ENCODE data around the gene RAB5B. TPM values are rescaled to one million over a fixed set of nuclear protein-coding genes. Genes with fewer than 3 reads are reported as not detected.

RAB5B gene, protein sequence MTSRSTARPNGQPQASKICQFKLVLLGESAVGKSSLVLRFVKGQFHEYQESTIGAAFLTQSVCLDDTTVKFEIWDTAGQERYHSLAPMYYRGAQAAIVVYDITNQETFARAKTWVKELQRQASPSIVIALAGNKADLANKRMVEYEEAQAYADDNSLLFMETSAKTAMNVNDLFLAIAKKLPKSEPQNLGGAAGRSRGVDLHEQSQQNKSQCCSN
- 87.9 and 104 TPM in 2 replicates for total RNA-seq
- 154 and 157 TPM in 2 replicates for polyA plus RNA-seq

DNA sequence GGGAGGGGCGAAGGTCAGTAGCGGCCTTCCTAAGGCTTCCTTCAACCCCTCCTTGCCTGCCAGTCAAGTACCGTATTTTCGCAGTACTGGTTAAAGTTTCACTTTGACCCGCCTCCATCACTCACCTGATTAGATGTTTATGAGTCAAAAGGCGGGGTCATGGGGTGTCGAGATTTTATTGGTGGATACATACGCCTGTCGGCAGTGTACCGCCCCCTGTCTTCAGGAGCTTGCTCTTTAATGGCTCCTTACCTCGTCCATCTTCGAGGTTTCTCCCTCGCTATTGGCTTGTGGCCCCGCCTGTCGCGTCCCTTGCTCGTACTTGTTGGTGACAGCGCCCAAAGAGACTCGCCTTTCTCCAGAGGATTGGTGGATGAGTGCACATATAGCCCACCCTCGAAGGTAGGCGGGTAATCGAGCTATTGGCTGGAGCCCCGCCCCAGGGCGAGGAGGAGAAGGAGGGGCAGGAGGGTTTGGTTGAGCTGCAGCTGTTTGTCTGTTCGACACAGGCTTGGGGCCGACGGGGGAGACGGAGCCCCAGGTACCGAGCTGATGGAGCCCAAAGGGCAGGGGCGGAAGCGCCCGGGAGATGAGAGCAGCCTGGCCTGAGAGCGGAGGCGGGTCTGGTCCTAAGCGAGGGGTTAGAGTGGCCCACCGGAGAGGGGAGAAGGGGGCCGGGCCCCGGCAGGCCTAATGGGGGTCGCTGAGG, at the start of gene RAB5B:
RAB5B (plus strand) TSS at position 480 of the 709 bp plus-strand sequence. CDS start 12,883 bp downstream, outside the sequence.
- no peaks in the 10 kb centered on the region for H3K27me3 ChIP-seq
- no peaks in the 10 kb centered on the region for H3K9me3 ChIP-seq (ENCODE audit: low read depth)
- H3K4me1 ChIP-seq (ENCODE audit: low read depth): peaks cover 10% of the 10 kb centered on the region
- peak; percentile 100 for DNase-seq (ENCODE audit: low read depth in 1 of 2, low spot score in 1 of 2)
- peak within 1 kb of the TSS; percentile 95 for H3K4me3 ChIP-seq
- TF ChIP-seq CTCF (IDR thresholded peaks at IDR 0.05; ENCODE audit: low read depth, low read length): no peak
- peak within 1 kb of the TSS; percentile 98 for H3K27ac ChIP-seq
- no peaks in the 10 kb centered on the region for H3K36me3 ChIP-seq

GRCh38 chr12:55925371-55925770, 48.5 kb upstream of the RAB5B start:
- Histone ChIP-seq H3K4me3 (no peak overlapping the region), H3K4me1 (ENCODE audit: low read depth) (peaks cover 8% of the 10 kb centered on the region), H3K27me3 (no peaks in the 10 kb centered on the region), H3K36me3 (peaks cover 3% of the 10 kb centered on the region), H3K27ac (no peak overlapping the region), H3K9me3 (ENCODE audit: low read depth) (no peaks in the 10 kb centered on the region)
- TF ChIP-seq CTCF (IDR thresholded peaks at IDR 0.05; ENCODE audit: low read depth, low read length): no peak
- DNase-seq (ENCODE audit: low read depth in 1 of 2, low spot score in 1 of 2): no peak

GRCh38 chr12:55925870-55926737, 47.8 kb upstream of the RAB5B start:
- Histone ChIP-seq H3K9me3 (ENCODE audit: low read depth) (no peaks in the 10 kb centered on the region), H3K36me3 (peaks cover 3% of the 10 kb centered on the region), H3K4me1 (ENCODE audit: low read depth) (peaks cover 12% of the 10 kb centered on the region), H3K4me3 (peak overlapping the region; percentile 79), H3K27me3 (no peaks in the 10 kb centered on the region), H3K27ac (peak overlapping the region; percentile 85)
- TF ChIP-seq CTCF (IDR thresholded peaks at IDR 0.05; ENCODE audit: low read depth, low read length): no peak
- no peak for DNase-seq (ENCODE audit: low read depth in 1 of 2, low spot score in 1 of 2)

DNA sequence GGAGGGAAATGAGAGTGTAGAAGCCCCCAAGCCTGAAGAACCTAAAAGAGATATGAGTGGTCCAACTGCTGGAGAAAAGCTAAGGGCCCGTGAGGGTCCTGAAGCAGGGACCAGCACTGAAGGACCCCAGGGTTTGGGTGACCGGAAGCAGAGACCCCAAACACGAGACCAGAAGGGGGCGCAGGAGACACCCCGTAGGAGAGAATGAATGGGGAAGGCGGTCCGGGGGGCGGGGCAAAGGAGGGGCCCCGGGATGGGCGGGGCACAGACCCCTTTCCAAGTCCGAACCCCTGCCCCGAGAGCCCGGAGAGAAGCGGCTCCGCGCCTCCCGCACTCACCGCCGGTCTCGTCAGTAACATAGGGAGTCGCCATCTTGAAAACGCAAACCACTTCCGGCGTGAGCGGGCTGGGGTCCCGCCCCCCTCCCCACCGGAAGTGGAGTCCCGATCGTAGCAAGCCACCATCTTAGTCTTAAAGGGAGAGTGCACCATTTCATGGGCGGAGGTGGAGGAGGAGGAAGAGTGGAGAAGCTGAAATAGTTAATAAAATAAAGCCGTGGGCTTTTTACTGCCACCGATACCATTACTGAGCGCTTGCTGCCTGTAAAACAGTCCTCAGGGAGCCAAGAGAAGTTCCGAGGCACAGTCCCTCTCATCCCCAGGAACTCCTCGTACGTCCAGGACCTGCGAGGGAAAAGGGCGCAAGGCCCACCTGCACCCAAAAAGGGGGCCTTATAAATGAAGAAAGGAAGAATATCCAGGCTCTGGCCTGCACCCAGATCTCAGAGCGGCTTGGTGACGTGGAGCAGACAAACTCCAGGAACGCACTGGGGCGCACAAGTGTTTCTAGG, 46.9 kb upstream of the RAB5B start:
- Histone ChIP-seq H3K4me3 (peak overlapping the region; percentile 79), H3K27me3 (no peaks in the 10 kb centered on the region), H3K27ac (peak overlapping the region; percentile 85), H3K4me1 (ENCODE audit: low read depth) (peaks cover 13% of the 10 kb centered on the region), H3K36me3 (no peaks in the 10 kb centered on the region), H3K9me3 (ENCODE audit: low read depth) (no peaks in the 10 kb centered on the region)
- peak; percentile 74 for TF ChIP-seq CTCF (IDR thresholded peaks at IDR 0.05; ENCODE audit: low read depth, low read length)
- DNase-seq (ENCODE audit: low read depth in 1 of 2, low spot score in 1 of 2): peak; percentile 92 to 95
